K562 (cell line): ENCODE results near the gene RYR3. TPM values are rescaled to one million over a fixed set of nuclear protein-coding genes. Genes with fewer than 3 reads are reported as not detected.

ENCODE experiments used
- ATAC-seq: fragments of 200-7000 bp; cut with Tn5 transposase; 3 replicates; pipeline ENCODE4 v1.9.1; 2020; ENCODE audit warnings: moderate library complexity
- BruUV-seq: library from RNA; stranded (reverse); fragments of 400-500 nt; replicated peaks from 2 replicates; lab custom pipeline; 2021; lab: Mats Ljungman, UMichigan
- CTCF ChIA-PET: fragments of 300-600 bp; formaldehyde crosslinking; extraction: SDS; loops from one replicate; lab custom pipeline; 2021; ENCODE audit warnings: low intra/inter-chr PET ratio; lab: Yijun Ruan, JAX
- POLR2A ChIA-PET: fragments of 300-600, 350-650 bp; sonication (Branson Sonifier 250); formaldehyde crosslinking; extraction: SDS; loops from one replicate; lab custom pipeline; 2021; ENCODE audit warnings: antibody characterized with exemption, inconsistent platforms; lab: Yijun Ruan, JAX
- DNase-seq, 4 experiments: peaks; one replicate each; pipeline versions ENCODE4 v3.0.0 to v3.0.0-alpha.2; 2011 to 2018; ENCODE audit warnings: low spot score in 3 of 4, mixed read lengths in 3 of 4; ENCODE audit errors: extremely low read depth in 1 of 4
- FAIRE-seq: peaks from 2 replicates; lab custom pipeline; 2011; peaks lifted over from hg19 to GRCh38; lab: Jason Lieb, UNC
- H2AFZ ChIP-seq: 2 replicates; pipeline ENCODE4 v1.6.0; 2011; ENCODE audit warnings: low read depth, low read length, control low read depth, inconsistent platforms
- H3K27ac ChIP-seq: fragments of 200-600 bp; 3 replicates; pipeline ENCODE4 v1.8.0; 2011; ENCODE audit warnings: low read depth, mild to moderate bottlenecking, control low read depth, inconsistent platforms, low read length, moderate library complexity, mixed read lengths; ENCODE audit errors: extremely low read depth
- H3K27me3 ChIP-seq, 2 experiments: fragments of 300-600 bp in 1 of 2; 2 replicates in 1 of 2; 3 replicates in 1 of 2; pipeline versions ENCODE4 v1.6.0 to v1.8.0; 2011; ENCODE audit warnings: inconsistent platforms in 2 of 2, low read length in 2 of 2, mild to moderate bottlenecking in 1 of 2, mixed read lengths in 1 of 2, moderate library complexity in 1 of 2; ENCODE audit not compliant: control insufficient read depth in 2 of 2, insufficient read depth in 2 of 2
- H3K36me3 ChIP-seq: fragments of 300-600 bp; 3 replicates; pipeline ENCODE4 v1.8.0; 2011; ENCODE audit warnings: mild to moderate bottlenecking, low read length, inconsistent platforms; ENCODE audit not compliant: control insufficient read depth, insufficient read depth
- H3K4me1 ChIP-seq, 2 experiments: fragments of 200-600 bp in 1 of 2; replicated peaks in 1 of 2; 2 replicates in 1 of 2; 3 replicates in 1 of 2; pipeline versions ENCODE4 v1.5.1 to v1.8.0; 2011; ENCODE audit warnings: inconsistent platforms in 2 of 2, low read length in 2 of 2, mild to moderate bottlenecking in 1 of 2, mixed read lengths in 1 of 2, moderate library complexity in 1 of 2; ENCODE audit not compliant: control insufficient read depth in 2 of 2, insufficient read depth in 2 of 2
- H3K4me2 ChIP-seq: 2 replicates; pipeline ENCODE4 v1.6.1; 2011; ENCODE audit warnings: low read length, control low read depth, inconsistent platforms, mixed read lengths; ENCODE audit not compliant: insufficient read depth
- H3K4me3 ChIP-seq: fragments of 200-600 bp; sonication (generic), shearing (Covaris generic); 2 replicates; pipeline ENCODE4 v1.5.1; 2016; ENCODE audit warnings: control low read depth, inconsistent platforms
- H3K79me2 ChIP-seq: fragments of 200-600 bp; 3 replicates; pipeline ENCODE4 v1.8.0; 2011; ENCODE audit warnings: low read length, inconsistent platforms; ENCODE audit not compliant: control insufficient read depth, insufficient read depth
- H3K9ac ChIP-seq, 2 experiments: 2 replicates each; pipeline versions ENCODE4 v1.6.0 to v1.6.1; 2011; ENCODE audit warnings: low read depth in 2 of 2, low read length in 2 of 2, control low read depth in 1 of 2, inconsistent platforms in 1 of 2, mild to moderate bottlenecking in 1 of 2, mixed read lengths in 1 of 2; ENCODE audit not compliant: insufficient read depth in 1 of 2
- H3K9me1 ChIP-seq: one replicate; pipeline ENCODE4 v1.6.0; 2011; ENCODE audit warnings: inconsistent platforms, mild to moderate bottlenecking, low read length, moderate library complexity; ENCODE audit not compliant: control insufficient read depth, insufficient read depth
- H3K9me3 ChIP-seq: replicated peaks from 2 replicates; pipeline ENCODE4 v1.5.1; 2011; ENCODE audit warnings: low read depth, low read length, inconsistent platforms; ENCODE audit not compliant: control insufficient read depth, insufficient read depth
- H4K20me1 ChIP-seq: replicated peaks from 2 replicates; pipeline ENCODE4 v1.6.1; 2011; ENCODE audit warnings: low read length, inconsistent platforms, mixed read lengths; ENCODE audit not compliant: control insufficient read depth, insufficient read depth
- E2F3 ChIP-seq: fragments of 250-450 bp; sonication (Bioruptor Pico); IDR thresholded peaks from 2 replicates; pipeline ENCODE4 v1.4.0; 2020; ENCODE audit warnings: mild to moderate bottlenecking
- FOXK2 ChIP-seq, 2 experiments: fragments of 450-650 bp; IDR thresholded peaks in 1 of 2; conservative IDR thresholded peaks in 1 of 2; 2 replicates each; pipeline ENCODE4 v1.6.1; 2016; ENCODE audit warnings: low read depth in 2 of 2, mild to moderate bottlenecking in 1 of 2
- FOXM1 ChIP-seq, 2 experiments: fragments of 450-650 bp in 1 of 2; sonication (generic) in 1 of 2; formaldehyde crosslinking in 1 of 2; IDR thresholded peaks; 2 replicates each; pipeline versions ENCODE4 v1.6.1 to v1.9.0; 2017 to 2022; ENCODE audit warnings: low read depth in 2 of 2, mild to moderate bottlenecking in 2 of 2, missing genetic modification reagents in 1 of 2, moderate library complexity in 1 of 2
- NFE2 ChIP-seq: IDR thresholded peaks from 2 replicates; pipeline ENCODE4 v1.6.1; 2014; ENCODE audit warnings: antibody characterized with exemption, low read depth
- RBM17 ChIP-seq: fragments of 200-400 bp; formaldehyde crosslinking; IDR thresholded peaks from 2 replicates; pipeline ENCODE4 v1.6.1; 2017; ENCODE audit warnings: low read depth, mild to moderate bottlenecking, low read length, borderline replicate concordance
- RBM25 ChIP-seq: fragments of 200-400 bp; formaldehyde crosslinking; IDR thresholded peaks from 2 replicates; pipeline ENCODE4 v1.6.1; 2018; ENCODE audit warnings: low read length, low read depth, moderate library complexity; ENCODE audit not compliant: severe bottlenecking
- SAP30 ChIP-seq: fragments of 200-600 bp; sonication (generic); IDR thresholded peaks from 2 replicates; pipeline ENCODE4 v1.6.1; 2012; ENCODE audit warnings: borderline replicate concordance, low read depth, mild to moderate bottlenecking, moderate library complexity, low read length, control low read depth, inconsistent platforms; ENCODE audit not compliant: insufficient read depth, poor library complexity, severe bottlenecking
- SRSF7 ChIP-seq: fragments of 200-400 bp; formaldehyde crosslinking; optimal IDR thresholded peaks from 2 replicates; pipeline ENCODE3; 2017; ENCODE audit warnings: mild to moderate bottlenecking, low read depth, low read length
- TEAD1 ChIP-seq, 2 experiments: fragments of 450-650 bp in 1 of 2; sonication (generic) in 1 of 2; formaldehyde crosslinking; IDR thresholded peaks; 2 replicates each; pipeline versions ENCODE4 v1.4.0 to v1.8.0; 2020 to 2022; ENCODE audit warnings: mild to moderate bottlenecking in 2 of 2, missing genetic modification reagents in 1 of 2
- ZNF253 ChIP-seq: fragments of 250-450 bp; sonication (Bioruptor Pico); conservative IDR thresholded peaks from 2 replicates; pipeline ENCODE4 v1.6.1; 2021; ENCODE audit warnings: mild to moderate bottlenecking
- WGBS: fragments of 100-300 bp; shearing (Covaris generic); methylation state at CpG from one replicate; pipeline ENCODE4 v1.1.6; 2016; ENCODE audit warnings: low coverage, mixed read lengths; ENCODE audit not compliant: insufficient coverage; ENCODE audit errors: missing lambda C conversion rate; 5-methylcytosine and 5-hydroxymethylcytosine counted together
- in situ Hi-C: fragments of 300-500 bp; cut with MboI; formaldehyde crosslinking; loops from 4 replicates; pipeline ENCODE4 v1.15.0; 2018; ENCODE audit warnings: inconsistent platforms, mixed read lengths
- intact Hi-C: fragments of 100-400 bp; cut with micrococcal nuclease; formaldehyde crosslinking; loops from 2 replicates; pipeline ENCODE4 v1.14.2; 2022
- polyA plus RNA-seq, 8 experiments: library from polyadenylated mRNA; depleted of rRNA in 4 of 8; stranded (reverse) in 5 of 8; unstranded in 3 of 8; fragments of >200 nt; fragmentation: Nextera tagmentation in 2 of 8; fragmentation: Illumina TruSeq in 1 of 8; extraction: Ambion mirVana in 2 of 8; extraction: Trizol in 1 of 8; gene quantifications; 2 replicates each; pipeline versions ENCODE4 v1.2.1 to v1.2.3, GENCODE V29; 2011 to 2014; ENCODE audit warnings: inconsistent platforms in 1 of 8, missing spikeins in 1 of 8
- total RNA-seq, 7 experiments: library from RNA; depleted of rRNA in 6 of 7; stranded (reverse); fragments of >200 nt in 6 of 7; fragmentation: Illumina TruSeq in 2 of 7; extraction: Trizol in 2 of 7; gene quantifications; 2 replicates each; pipeline versions ENCODE4 v1.2.1 to v1.2.3, GENCODE V29; 2011 to 2021; ENCODE audit warnings: low replicate concordance in 1 of 7
- TF ChIP-seq, protein P1 (sequence below): sonication (generic); formaldehyde crosslinking; IDR thresholded peaks from 2 replicates; pipeline ENCODE4 v1.8.1; 2023; ENCODE audit warnings: mild to moderate bottlenecking, missing genetic modification reagents

RYR3 gene
- total and polyA plus RNA-seq, 9 of the 15 experiments (the other 6 are each of a cell fraction or from before 2014, with no cell fraction given) = 0.04 TPM; not detected in 8

DNA sequence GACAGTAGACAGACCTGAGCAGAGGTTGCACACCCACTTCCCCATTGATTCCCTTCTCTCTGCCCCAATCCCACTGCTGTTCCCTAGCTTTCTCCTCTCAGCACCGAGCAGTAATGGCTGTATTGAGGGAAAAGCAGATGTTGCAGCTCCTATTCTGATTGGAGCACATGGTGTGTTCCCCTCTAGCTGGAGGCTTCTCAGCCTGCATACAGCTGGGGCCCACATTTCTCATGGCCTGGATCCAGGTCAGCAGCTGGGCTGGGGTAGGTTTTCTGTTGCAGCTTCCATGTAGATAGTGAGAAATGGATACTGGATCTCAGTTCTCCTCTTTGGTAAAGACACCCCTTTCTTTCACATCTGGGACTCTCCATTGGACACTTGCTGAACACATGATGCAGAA, 50.1 kb downstream of the RYR3 start (continued):
- TF ChIP-seq, protein P1, sequence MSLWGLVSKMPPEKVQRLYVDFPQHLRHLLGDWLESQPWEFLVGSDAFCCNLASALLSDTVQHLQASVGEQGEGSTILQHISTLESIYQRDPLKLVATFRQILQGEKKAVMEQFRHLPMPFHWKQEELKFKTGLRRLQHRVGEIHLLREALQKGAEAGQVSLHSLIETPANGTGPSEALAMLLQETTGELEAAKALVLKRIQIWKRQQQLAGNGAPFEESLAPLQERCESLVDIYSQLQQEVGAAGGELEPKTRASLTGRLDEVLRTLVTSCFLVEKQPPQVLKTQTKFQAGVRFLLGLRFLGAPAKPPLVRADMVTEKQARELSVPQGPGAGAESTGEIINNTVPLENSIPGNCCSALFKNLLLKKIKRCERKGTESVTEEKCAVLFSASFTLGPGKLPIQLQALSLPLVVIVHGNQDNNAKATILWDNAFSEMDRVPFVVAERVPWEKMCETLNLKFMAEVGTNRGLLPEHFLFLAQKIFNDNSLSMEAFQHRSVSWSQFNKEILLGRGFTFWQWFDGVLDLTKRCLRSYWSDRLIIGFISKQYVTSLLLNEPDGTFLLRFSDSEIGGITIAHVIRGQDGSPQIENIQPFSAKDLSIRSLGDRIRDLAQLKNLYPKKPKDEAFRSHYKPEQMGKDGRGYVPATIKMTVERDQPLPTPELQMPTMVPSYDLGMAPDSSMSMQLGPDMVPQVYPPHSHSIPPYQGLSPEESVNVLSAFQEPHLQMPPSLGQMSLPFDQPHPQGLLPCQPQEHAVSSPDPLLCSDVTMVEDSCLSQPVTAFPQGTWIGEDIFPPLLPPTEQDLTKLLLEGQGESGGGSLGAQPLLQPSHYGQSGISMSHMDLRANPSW = no peak
- TF ChIP-seq FOXM1 (IDR thresholded peaks at IDR 0.05; ENCODE audit: low read depth) (no peak), FOXM1 (CRISPR knock-in tag; IDR thresholded peaks at IDR 0.05; ENCODE audit: low read depth) (no peak), SAP30 (no peak), SRSF7 (no peak), FOXK2 (conservative IDR thresholded peaks at IDR 0.05 in 1 of 2, IDR thresholded peaks at IDR 0.05 in 1 of 2; ENCODE audit: low read depth in 2 of 2) (no peak), RBM17 (no peak)

DNA sequence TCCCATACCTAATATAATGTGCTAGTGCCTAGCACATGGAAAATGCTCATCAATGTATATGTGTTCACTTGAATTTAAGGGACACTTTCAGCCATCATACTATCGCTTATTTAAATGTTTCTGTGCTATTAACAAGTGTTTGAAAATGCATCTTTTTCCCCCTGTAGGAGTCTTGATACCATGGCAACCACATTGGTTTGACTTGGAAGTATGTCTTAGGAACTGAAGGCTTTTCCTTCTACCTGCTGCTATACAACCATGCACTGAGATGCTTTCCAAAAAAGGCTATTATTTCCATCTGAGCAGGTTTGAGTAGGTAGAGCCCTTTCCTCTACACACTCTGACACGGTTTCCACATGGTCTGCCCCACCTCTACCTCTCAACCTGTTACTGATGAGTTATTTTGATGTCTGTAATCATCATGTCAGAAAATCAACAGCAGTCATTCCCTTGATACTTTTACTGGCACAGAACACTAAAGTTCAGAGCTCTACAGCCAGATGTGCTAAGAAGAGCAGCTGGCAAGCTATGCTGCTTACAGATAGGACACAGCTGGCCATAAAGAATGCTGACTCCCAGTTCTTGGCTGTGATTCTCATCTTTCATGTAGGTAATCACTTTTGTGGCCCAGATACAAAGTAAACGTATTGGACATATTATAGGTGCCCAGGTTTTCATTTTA, 59.3 kb downstream of the RYR3 start:
- H3K27me3 ChIP-seq = no peaks in the 10 kb centered on the region; a peak in 1 of 5 replicates
- H3K4me2 ChIP-seq = no peak overlapping the region
- ChIA-PET CTCF (no interaction called here), POLR2A (no interaction called here)
- no peak overlapping the region for H3K4me3 ChIP-seq
- H2AFZ ChIP-seq = no peak overlapping the region
- no peak overlapping the region for H3K27ac ChIP-seq
- no peaks in the 10 kb centered on the region for H3K79me2 ChIP-seq
- in situ Hi-C loops = no loop called here
- no peaks in the 10 kb centered on the region for H3K36me3 ChIP-seq
- BruUV-seq = no TSS peak
- no peaks in the 10 kb centered on the region for H3K9me1 ChIP-seq
- no peaks in the 10 kb centered on the region for H3K9me3 ChIP-seq
- ATAC-seq = no peak
- no peaks in the 10 kb centered on the region for H3K4me1 ChIP-seq
- H4K20me1 ChIP-seq = no peaks in the 10 kb centered on the region
- no peak overlapping the region for H3K9ac ChIP-seq
- no peak for FAIRE-seq
- intact Hi-C loops = no loop called here
- DNase-seq = no peak
- 6% methylated on average over 3 of the region's 3 CpGs for WGBS
- TF ChIP-seq RBM25 (no peak), TEAD1 (CRISPR knock-in tag; IDR thresholded peaks at IDR 0.05) (no peak), E2F3 (CRISPR knock-in tag) (no peak), NFE2 (no peak), ZNF253 (CRISPR knock-in tag) (no peak)
